GM19238 (cell line): Measurements from ENCODE around the gene BAD.

Source experiments
- DNase-seq: peaks from one replicate; pipeline ENCODE4 v3.0.0; 2011; ENCODE audit warnings: low spot score; ENCODE audit not compliant: insufficient read length

Gene BAD

GRCh38 chr11:64261556-64262080, 22.8 kb downstream of the BAD start:
- no peak for DNase-seq

- DNase-seq, result no peak
Measured at GRCh38 chr11:64260147-64260708, 24.2 kb downstream of the BAD start.

- DNase-seq, result no peak
Measured at GRCh38 chr11:64259533-64260067, 24.9 kb downstream of the BAD start.

GRCh38 chr11:64258946-64259532, 25.4 kb downstream of the BAD start:
- DNase-seq, result no peak

GRCh38 chr11:64258356-64258755, 26.1 kb downstream of the BAD start:
- DNase-seq, result no peak

- DNase-seq, result no peak
Measured at GRCh38 chr11:64256300-64256699, 28.2 kb downstream of the BAD start.

GRCh38 chr11:64255135-64256128, 29.0 kb downstream of the BAD start:
- DNase-seq, result no peak

GRCh38 chr11:64254326-64254725, 30.1 kb downstream of the BAD start:
- DNase-seq, result no peak

GRCh38 chr11:64253481-64253880, 31.0 kb downstream of the BAD start:
- no peak for DNase-seq

GRCh38 chr11:64253043-64253442, 31.4 kb downstream of the BAD start:
- DNase-seq, result no peak

- DNase-seq, result peak; percentile 64
Measured at GRCh38 chr11:64252003-64252872, 32.2 kb downstream of the BAD start.

- DNase-seq, result no peak
Measured at GRCh38 chr11:64251753-64252002, 32.8 kb downstream of the BAD start.

- DNase-seq, result peak; percentile 92
Measured at GRCh38 chr11:64251016-64251752, 33.3 kb downstream of the BAD start, which contains the start of gene PLCB3. PLCB3 (plus strand) TSS chr11:64251530; CDS start chr11:64251650, 120 bp downstream.

GRCh38 chr11:64250415-64251015, 34.0 kb downstream of the BAD start:
- no peak for DNase-seq

GRCh38 chr11:64249563-64250414, 34.7 kb downstream of the BAD start:
- no peak for DNase-seq

- no peak for DNase-seq
Measured at GRCh38 chr11:64249038-64249437, 35.4 kb downstream of the BAD start.

- no peak for DNase-seq
Measured at GRCh38 chr11:64248578-64248977, 35.9 kb downstream of the BAD start.

- DNase-seq, result no peak
Measured at GRCh38 chr11:64247729-64248531, 36.5 kb downstream of the BAD start.
